ENCODE measurements around the gene ZNF8.
"Not testable (repeated sequence)": the region's sequence is repeated elsewhere in the genome, so short reads cannot be mapped to it uniquely, and the experiment has no call there.

Gene ZNF8

GRCh38 chr19:58278541-58279041, at the start of gene ZNF8:
TSS of gene ZNF8 (plus strand) at chr19:58278955. CDS start at chr19:58279082, 127 bp downstream.
- peak within 1 kb of the TSS; percentile 91 for H3K27ac ChIP-seq
- peak; percentile 100 for DNase-seq (ENCODE audit: low spot score)
- ChIA-PET CTCF (interaction anchor here (0.6 to 0.7 kb wide), 2 partner anchors 19 to 76 kb away, joined by 3 read pairs; no protein-coding TSS in a partner anchor), POLR2A (ENCODE audit: low non-redundant PET) (no interaction called here)
- TF ChIP-seq CTCF (conservative IDR thresholded peaks at IDR 0.05; ENCODE audit: low read depth): no peak

GRCh38 chr19:58229255-58229639, 49.5 kb upstream of the ZNF8 start:
- CTCF ChIA-PET: interaction anchor here (0.6 kb wide), 3 partner anchors 19 to 138 kb away, joined by 3 to 10 read pairs (median 4); no protein-coding TSS in a partner anchor
- peak overlapping the region; percentile 93 for H3K27ac ChIP-seq

GRCh38 chr19:58237324-58237723, 41.4 kb upstream of the ZNF8 start:
- CTCF ChIA-PET: no interaction called here
- no peak for DNase-seq (ENCODE audit: low spot score)
- POLR2A ChIA-PET (ENCODE audit: low non-redundant PET): no interaction called here
- no peak for TF ChIP-seq CTCF (conservative IDR thresholded peaks at IDR 0.05; ENCODE audit: low read depth)
- H3K27ac ChIP-seq: no peak overlapping the region

More at GRCh38 chr19:58229255-58229639, 49.5 kb upstream of the ZNF8 start:
- peak; percentile 57 for DNase-seq (ENCODE audit: low spot score)
- 0 out of 2 replicates have a peak, but pooled peaks have one; percentile 12 for TF ChIP-seq CTCF (conservative IDR thresholded peaks at IDR 0.05; ENCODE audit: low read depth)
- POLR2A ChIA-PET (ENCODE audit: low non-redundant PET): interaction anchor here (0.5 to 1.7 kb wide), 2 partner anchors 46 to 47 kb away, joined by 6 to 11 read pairs; no protein-coding TSS in a partner anchor

GRCh38 chr19:58243351-58243750, 35.4 kb upstream of the ZNF8 start:
- CTCF ChIA-PET: no interaction called here
- TF ChIP-seq CTCF (conservative IDR thresholded peaks at IDR 0.05; ENCODE audit: low read depth): no peak
- H3K27ac ChIP-seq: no peak overlapping the region
- POLR2A ChIA-PET (ENCODE audit: low non-redundant PET): no interaction called here
- DNase-seq (ENCODE audit: low spot score): no peak

- no peak for TF ChIP-seq CTCF (conservative IDR thresholded peaks at IDR 0.05; ENCODE audit: low read depth)
- no peak for DNase-seq (ENCODE audit: low spot score)
- CTCF ChIA-PET: no interaction called here
- H3K27ac ChIP-seq: no peak overlapping the region
- POLR2A ChIA-PET (ENCODE audit: low non-redundant PET): no interaction called here
These were observed 29.9 kb upstream of the ZNF8 start for GRCh38 chr19:58248886-58249285.

GRCh38 chr19:58252102-58252685, 26.6 kb upstream of the ZNF8 start:
- DNase-seq (ENCODE audit: low spot score): no peak

GRCh38 chr19:58258259-58258658, 20.5 kb upstream of the ZNF8 start:
- DNase-seq (ENCODE audit: low spot score); POLR2A ChIA-PET (ENCODE audit: low non-redundant PET); CTCF ChIA-PET; H3K27ac ChIP-seq: not testable (repeated sequence)

More at GRCh38 chr19:58252102-58252685, 26.6 kb upstream of the ZNF8 start:
- no peak for TF ChIP-seq CTCF (conservative IDR thresholded peaks at IDR 0.05; ENCODE audit: low read depth)
- CTCF ChIA-PET: no interaction called here
- POLR2A ChIA-PET (ENCODE audit: low non-redundant PET): no interaction called here
- no peak overlapping the region for H3K27ac ChIP-seq

Data from RWPE1 (cell line).